ENCODE results near the gene MOV10L1.
A peak's percentile ranks its signal among the peaks of the same experiment; 100 is the strongest.

- TF ChIP-seq CTCF (conservative IDR thresholded peaks at IDR 0.05; ENCODE audit: low read depth, low read length) (peak; percentile 78), EZH2 (IDR thresholded peaks at IDR 0.05; ENCODE audit: low read length, unreplicated experiment) (no peak), EZH2phosphoT487 (IDR thresholded peaks at IDR 0.05; ENCODE audit: borderline replicate concordance, low read length) (no peak)
Measured at GRCh38 chr22:50209893-50210292, 120.1 kb downstream of the MOV10L1 start.
